GM18502 (cell line): Measurements from ENCODE around the gene UBE2B.
"Not testable (repeated sequence)": the region's sequence is repeated elsewhere in the genome, so short reads cannot be mapped to it uniquely, and the experiment has no call there.

Source experiments
- ATAC-seq: cut with Tn5 transposase; IDR thresholded peaks from one replicate; pipeline ENCODE4 v1.9.1; 2021; ENCODE audit warnings: mild to moderate bottlenecking; ENCODE audit not compliant: unreplicated experiment, poor library complexity

Gene UBE2B

GRCh38 chr5:134370871-134371833 is at the start of gene UBE2B:
TSS of gene UBE2B (plus strand) at chr5:134371569. CDS start at chr5:134371596, 27 bp downstream.
- peak; percentile 76 for ATAC-seq

DNA sequence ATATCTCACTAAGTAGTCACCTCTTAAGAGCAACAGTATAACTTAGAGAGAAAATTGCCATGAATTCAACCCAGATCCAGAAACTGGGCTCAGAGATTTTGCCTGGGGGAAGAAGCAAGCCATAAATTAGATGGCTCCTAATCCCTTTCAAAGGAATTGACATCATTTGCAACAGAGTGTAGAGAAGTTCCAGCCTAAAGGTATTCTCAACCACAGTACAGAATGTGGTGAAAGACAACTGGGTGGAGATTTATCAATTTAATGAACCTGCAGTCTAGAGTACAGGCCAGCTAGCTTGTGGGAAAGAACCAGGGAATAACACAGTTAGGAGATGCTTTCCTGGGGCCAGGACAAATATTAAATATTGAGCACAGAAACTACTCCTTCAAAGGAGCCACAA is 44.0 kb upstream of the UBE2B start:
- ATAC-seq, result no peak

- ATAC-seq, result no peak
Measured at GRCh38 chr5:134328619-134329018, 42.8 kb upstream of the UBE2B start.

DNA sequence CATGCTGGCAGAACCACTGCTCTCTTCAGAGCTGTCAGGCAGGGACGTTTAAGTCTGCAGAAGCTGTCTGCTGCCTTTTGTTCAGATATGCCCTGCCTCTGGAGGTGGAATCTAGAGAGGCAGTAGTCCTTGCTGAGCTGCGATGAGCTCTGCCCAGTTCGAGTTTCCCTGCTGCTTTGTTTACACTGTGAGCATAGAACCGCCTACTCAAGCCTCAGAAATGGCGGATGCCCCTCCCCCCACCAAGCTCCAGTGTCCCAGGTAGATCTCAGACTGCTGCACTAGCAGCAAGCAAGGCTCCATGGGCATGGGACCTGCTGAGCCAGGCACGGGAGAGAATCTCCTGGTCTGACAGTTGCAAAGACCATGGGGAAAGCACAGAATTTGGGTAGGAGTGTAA is 34.5 kb upstream of the UBE2B start:
- ATAC-seq, result not testable (repeated sequence)

GRCh38 chr5:134343500-134343899 is 27.9 kb upstream of the UBE2B start:
- ATAC-seq, result not testable (repeated sequence)

GRCh38 chr5:134345476-134345875 is 25.9 kb upstream of the UBE2B start:
- ATAC-seq, result not testable (repeated sequence)

- ATAC-seq, result no peak
Measured at GRCh38 chr5:134345996-134346395, 25.4 kb upstream of the UBE2B start.

DNA sequence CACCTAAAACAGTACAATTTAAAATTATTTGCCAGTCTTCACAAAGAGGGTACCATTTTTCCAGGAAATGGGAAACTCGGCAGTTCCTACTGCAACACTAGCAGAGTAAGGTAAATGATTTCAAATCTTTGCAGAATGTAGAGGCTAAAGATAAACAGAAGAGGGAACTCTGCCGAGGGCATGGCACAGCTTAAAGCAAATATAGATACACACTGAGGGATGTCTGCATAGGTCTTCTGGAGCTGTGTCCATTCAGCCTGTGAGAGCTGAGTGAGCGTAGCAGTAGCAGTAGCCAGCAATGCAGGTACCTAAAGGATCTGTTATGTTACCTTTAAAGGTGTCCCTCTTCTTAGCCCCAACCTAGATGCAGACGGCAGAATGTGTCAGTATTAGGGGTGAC is 21.9 kb upstream of the UBE2B start:
- ATAC-seq, result no peak

DNA sequence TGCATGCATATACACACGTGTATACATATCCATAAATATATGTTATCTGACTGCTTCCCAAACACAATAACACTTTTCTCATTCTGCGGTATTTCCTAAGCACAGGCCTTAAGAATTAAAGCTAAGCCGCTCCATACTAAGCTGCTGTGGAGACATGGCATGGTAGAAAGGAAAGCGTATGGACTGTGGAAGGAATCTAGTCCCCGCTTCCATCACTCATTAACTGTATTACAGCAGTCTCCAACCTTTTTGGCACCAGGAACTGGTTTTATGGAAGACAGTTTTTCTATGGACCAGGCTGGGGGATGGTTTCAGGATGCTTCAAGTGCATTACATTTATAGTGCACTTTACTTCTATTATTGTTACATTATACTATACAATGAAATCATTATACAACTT is 15.7 kb upstream of the UBE2B start:
- no peak for ATAC-seq

DNA sequence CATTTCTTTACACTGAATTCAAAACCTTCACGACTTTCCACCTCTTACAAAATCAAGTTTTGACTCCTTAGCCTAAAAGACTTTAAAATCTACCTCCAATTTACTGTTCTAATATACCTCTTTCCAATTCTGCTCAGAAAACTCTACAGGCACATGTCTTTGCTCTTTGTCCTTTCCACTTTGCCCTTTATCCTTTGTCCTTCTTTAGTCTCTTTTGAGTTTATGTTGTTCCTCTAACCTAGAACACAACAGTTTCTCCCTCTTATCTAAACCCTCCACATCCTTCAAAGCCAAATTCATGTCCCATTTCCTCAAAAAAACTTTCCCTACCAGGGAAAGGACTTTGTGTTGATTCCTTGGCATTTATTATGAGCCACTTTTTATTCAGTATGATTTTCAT is 5.8 kb upstream of the UBE2B start:
- ATAC-seq, result no peak

DNA sequence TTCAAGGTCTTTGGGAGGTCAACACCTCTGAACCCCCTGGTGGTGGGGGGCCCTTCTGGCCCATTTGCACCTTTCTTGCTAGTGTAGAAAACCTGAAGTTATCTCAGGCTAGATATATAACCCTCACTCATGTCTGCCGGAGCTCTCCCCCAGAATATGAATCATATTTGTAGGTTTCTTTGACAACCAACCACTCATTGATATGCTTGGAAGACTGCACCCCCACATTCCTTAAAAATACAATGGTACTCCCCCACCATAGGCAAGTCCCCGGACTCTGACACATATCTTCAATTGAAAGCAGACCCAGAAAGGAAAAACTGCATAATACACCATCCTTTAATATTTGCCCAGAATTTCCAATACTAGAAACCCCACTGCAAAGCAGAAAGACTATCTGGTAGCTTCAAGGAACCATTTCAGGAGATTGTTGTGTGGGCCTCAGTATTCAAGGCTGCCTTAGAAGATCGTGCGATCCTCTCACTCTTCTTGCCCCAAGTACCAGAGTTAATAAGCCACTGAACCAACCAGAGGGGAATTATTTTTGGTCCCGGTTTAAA is 978 bp upstream of the UBE2B start:
- ATAC-seq, result peak; percentile 17

GRCh38 chr5:134371834-134372340 is 518 bp downstream of the UBE2B start:
- no peak for ATAC-seq

DNA sequence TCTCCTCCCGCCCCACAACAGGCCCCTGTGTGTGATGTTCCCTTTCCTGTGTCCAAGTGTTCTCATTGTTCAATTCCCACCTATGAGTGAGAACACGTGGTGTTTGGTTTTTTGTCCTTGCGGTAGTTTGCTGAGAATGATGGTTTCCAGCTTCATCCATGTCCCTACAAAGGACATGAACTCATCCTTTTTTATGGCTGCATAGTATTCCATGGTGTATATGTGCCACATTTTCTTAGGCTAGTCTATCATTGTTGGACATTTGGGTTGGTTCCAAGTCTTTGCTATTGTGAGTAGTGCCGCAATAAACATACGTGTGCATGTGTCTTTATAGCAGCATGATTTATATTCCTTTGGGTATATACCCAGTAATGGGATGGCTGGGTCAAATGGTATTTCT is 2.3 kb downstream of the UBE2B start:
- ATAC-seq, result not testable (repeated sequence)

DNA sequence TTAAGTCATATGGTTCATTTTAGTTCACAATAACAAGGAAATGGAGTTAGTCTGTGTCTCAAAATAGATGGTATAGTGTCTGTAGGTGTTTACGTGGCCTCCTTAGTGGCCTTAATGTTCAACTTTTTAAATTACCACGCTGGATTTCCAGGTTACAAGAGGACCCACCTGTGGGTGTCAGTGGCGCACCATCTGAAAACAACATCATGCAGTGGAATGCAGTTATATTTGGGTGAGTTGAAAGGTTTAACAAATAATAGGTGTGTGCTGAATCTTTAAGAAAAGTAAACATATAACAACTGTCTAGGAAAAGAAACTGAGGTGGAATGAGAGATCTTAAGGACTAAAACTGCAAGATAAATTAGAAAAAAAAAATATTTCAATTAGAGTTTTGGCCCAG is 2.9 kb downstream of the UBE2B start:
- ATAC-seq, result no peak

GRCh38 chr5:134380346-134380745 is 9.0 kb downstream of the UBE2B start:
- ATAC-seq, result no peak

- not testable (repeated sequence) for ATAC-seq
Measured at GRCh38 chr5:134382204-134382603, 10.8 kb downstream of the UBE2B start.

DNA sequence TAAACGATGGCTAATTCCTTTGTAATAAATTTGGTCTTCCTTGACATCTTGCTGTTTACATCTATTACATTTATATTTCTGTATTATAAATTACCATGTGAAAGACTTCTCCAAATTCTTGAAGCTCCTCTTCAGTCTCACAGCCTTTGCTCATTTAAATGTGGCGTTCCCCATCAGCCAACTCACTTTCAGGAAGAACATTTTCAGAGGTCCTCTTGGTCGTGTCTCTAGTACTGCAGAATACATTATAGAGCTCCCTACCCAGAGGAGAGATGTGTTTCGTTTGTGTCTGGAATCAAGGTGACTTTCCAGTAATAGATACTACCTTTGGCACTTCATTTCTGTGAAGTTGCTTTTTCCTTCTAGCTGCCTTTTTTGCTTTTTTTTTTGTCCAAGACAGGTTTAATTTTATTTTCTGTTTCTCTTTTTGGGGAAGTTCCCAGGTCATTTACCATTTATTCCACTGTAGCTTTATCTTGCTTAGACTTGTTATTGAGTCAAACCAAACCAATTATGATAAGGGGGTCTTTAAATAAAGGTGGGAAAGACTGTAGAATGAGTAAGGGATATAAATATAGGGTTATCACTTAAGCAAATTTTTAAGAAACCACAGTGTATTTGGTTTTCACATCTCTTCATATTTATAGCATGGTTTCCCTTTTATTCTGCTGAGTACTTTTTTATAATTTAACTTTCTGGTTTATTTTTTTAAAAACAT is 12.8 kb downstream of the UBE2B start:
- ATAC-seq, result no peak

DNA sequence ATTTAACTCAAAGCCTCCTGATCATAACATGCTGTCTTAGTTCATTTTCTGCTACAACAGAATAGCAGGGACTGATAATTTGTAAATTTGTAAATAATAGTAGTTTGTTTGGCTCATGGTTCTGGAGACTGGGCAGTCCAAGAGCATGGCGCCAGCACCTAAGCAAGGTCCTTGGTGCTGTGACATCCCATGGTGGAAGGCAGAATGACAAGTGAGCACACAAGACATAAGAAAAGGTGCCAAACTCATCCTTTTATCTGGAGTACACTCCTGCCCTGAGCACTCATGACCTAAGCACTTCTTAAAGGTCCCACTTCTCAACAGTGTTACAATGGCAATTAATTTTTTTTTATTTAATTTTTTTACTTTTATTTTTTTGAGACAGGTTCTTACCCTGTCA is 16.1 kb downstream of the UBE2B start:
- ATAC-seq, result no peak

DNA sequence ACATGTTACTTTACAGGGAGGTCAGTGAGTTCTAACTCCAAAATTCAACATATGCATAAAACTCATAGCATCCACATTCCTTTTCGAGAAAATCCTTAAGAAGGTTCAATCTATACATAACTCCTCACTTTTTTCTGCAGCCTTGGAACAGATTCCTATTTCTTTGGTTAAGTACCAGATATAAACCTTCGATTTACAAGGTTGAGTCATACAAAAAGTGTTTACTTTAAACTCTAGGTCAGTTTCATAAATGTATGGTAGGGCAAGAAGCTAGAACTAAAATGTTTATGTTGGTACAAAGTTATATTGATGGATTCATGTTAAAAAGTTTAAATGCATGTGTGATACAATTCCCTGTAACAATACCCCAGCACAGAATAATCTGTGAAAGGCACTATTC is 20.9 kb downstream of the UBE2B start:
- no peak for ATAC-seq

GRCh38 chr5:134394932-134395331 is 23.6 kb downstream of the UBE2B start:
- no peak for ATAC-seq

DNA sequence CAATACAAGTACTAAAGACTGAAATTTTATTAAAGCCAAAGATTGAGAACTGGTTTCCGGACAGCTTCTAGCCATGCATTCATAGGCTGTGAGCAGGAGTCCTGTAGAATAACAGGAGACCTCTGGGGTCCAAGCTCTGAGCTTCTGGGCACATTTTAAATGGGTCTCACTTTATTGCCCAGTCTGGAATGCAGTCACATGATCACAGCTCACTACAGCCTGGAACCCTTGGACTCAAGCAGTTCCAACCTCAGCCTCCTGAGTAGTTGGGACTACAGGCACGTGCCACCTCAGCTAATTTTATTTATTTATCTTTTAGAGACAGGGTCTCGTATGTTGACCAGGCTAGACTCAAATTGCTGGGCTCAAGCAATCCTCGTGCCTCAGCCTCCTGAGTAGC is 24.9 kb downstream of the UBE2B start:
- no peak for ATAC-seq
